Right ventricle myocardium superior (tissue), 1 donor: Measurements from ENCODE around the gene PDZD4. TPM values are rescaled to one million over a fixed set of nuclear protein-coding genes. Genes with fewer than 3 reads are reported as not detected.

Experiments
- ATAC-seq: fragments of 200-7000 bp; cut with Tn5 transposase; one replicate; pipeline ENCODE4 v1.9.1; 2020; ENCODE audit warnings: mild to moderate bottlenecking; ENCODE audit not compliant: poor library complexity
- DNase-seq: peaks from one replicate; pipeline ENCODE4 v3.0.0-alpha.2; 2020
- intact Hi-C: fragments of 100-400 bp; cut with DNase I; formaldehyde crosslinking; loops from one replicate; pipeline ENCODE4 v1.11.2; 2022
- total RNA-seq: library from RNA; stranded (reverse); fragmentation: NEBNext Ultra II Directional; extraction: Animal tissue kit (Norgen Biotek cat#: 25700); gene quantifications from one replicate; pipeline ENCODE4 v1.2.1, GENCODE V29; 2021
- donor health status: DM: no; HTN: yes; CAD: no; lungs with severe emphysema.

PDZD4 gene
- total RNA-seq, 1 donor from 2014 or later: 2.6 TPM

GRCh38 chrX:153778684-153779101 lies 51.7 kb downstream of the PDZD4 start:
- no peak for DNase-seq
- intact Hi-C loops: no loop called here
- ATAC-seq: no peak

GRCh38 chrX:153778181-153778580 lies 52.2 kb downstream of the PDZD4 start:
- DNase-seq (no peak), ATAC-seq (no peak)

GRCh38 chrX:153777261-153778090 lies 52.9 kb downstream of the PDZD4 start:
- intact Hi-C loops: no loop called here
- ATAC-seq (no peak), DNase-seq (peak; percentile 8)

More at GRCh38 chrX:153778181-153778580, 52.2 kb downstream of the PDZD4 start:
- intact Hi-C loops: no loop called here

- intact Hi-C loops: no loop called here
- DNase-seq: peak; percentile 21
These were observed 53.7 kb downstream of the PDZD4 start for GRCh38 chrX:153776611-153777045.

GRCh38 chrX:153776120-153776599 lies 54.2 kb downstream of the PDZD4 start:
- DNase-seq (peak; percentile 4), ATAC-seq (no peak)
- intact Hi-C loops: no loop called here

More at GRCh38 chrX:153776611-153777045, 53.7 kb downstream of the PDZD4 start:
- no peak for ATAC-seq

- DNase-seq (peak; percentile 11), ATAC-seq (no peak)
- intact Hi-C loops: no loop called here
These were observed 54.8 kb downstream of the PDZD4 start for GRCh38 chrX:153775293-153776119.

- peak; percentile 25 for DNase-seq
These were observed 55.6 kb downstream of the PDZD4 start for GRCh38 chrX:153774576-153775292.

GRCh38 chrX:153773741-153774575 lies 56.4 kb downstream of the PDZD4 start:
- DNase-seq (peak; percentile 16), ATAC-seq (no peak)
- intact Hi-C loops: no loop called here

More at GRCh38 chrX:153774576-153775292, 55.6 kb downstream of the PDZD4 start:
- intact Hi-C loops: no loop called here
- no peak for ATAC-seq

- intact Hi-C loops: no loop called here
- DNase-seq: peak; percentile 8
These were observed 57.1 kb downstream of the PDZD4 start for GRCh38 chrX:153773218-153773611.

GRCh38 chrX:153772316-153773217 lies 57.8 kb downstream of the PDZD4 start:
- intact Hi-C loops: no loop called here
- no peak for ATAC-seq

More at GRCh38 chrX:153773218-153773611, 57.1 kb downstream of the PDZD4 start:
- ATAC-seq: no peak

GRCh38 chrX:153771415-153772315 lies 58.7 kb downstream of the PDZD4 start:
- intact Hi-C loops: no loop called here
- ATAC-seq (no peak), DNase-seq (peak; percentile 17)

More at GRCh38 chrX:153772316-153773217, 57.8 kb downstream of the PDZD4 start:
- peak; percentile 11 for DNase-seq

GRCh38 chrX:153770601-153771414 lies 59.5 kb downstream of the PDZD4 start:
- DNase-seq: peak; percentile 8
- intact Hi-C loops: no loop called here

GRCh38 chrX:153769865-153770600 lies 60.3 kb downstream of the PDZD4 start:
- peak; percentile 9 for DNase-seq
- intact Hi-C loops: no loop called here
- no peak for ATAC-seq

More at GRCh38 chrX:153770601-153771414, 59.5 kb downstream of the PDZD4 start:
- ATAC-seq: no peak

- DNase-seq: peak; percentile 14
- intact Hi-C loops: no loop called here
- ATAC-seq: no peak
These were observed 61.0 kb downstream of the PDZD4 start for GRCh38 chrX:153769158-153769864.
